ENCODE results near the gene KLRC4.

DNA sequence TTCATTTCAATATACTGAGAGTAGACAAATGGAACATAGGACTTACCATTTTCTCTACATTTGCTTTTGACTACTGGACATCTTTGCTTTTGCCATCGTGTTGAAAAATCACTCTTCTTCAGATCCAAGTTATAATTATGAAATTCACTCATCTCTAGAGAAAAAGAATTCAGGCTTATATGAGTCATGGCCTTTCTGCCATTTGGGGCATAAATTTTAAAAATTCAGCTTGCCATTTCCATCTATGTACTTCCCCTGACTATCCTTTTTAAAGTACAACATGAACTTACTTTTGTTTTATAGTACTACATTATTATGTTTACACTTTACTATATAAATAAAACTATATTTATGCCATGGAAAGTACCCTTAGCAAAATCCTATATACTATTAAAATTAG lies 22.7 kb downstream of the KLRC4 start:
- no peak for TF ChIP-seq CEBPB (IDR thresholded peaks at IDR 0.05; ENCODE audit: low read depth)
- no peak for TF ChIP-seq POLR2A (IDR thresholded peaks at IDR 0.05; ENCODE audit: borderline replicate concordance, extremely low read depth, insufficient read depth, insufficient read length)
- TF ChIP-seq, protein P1, sequence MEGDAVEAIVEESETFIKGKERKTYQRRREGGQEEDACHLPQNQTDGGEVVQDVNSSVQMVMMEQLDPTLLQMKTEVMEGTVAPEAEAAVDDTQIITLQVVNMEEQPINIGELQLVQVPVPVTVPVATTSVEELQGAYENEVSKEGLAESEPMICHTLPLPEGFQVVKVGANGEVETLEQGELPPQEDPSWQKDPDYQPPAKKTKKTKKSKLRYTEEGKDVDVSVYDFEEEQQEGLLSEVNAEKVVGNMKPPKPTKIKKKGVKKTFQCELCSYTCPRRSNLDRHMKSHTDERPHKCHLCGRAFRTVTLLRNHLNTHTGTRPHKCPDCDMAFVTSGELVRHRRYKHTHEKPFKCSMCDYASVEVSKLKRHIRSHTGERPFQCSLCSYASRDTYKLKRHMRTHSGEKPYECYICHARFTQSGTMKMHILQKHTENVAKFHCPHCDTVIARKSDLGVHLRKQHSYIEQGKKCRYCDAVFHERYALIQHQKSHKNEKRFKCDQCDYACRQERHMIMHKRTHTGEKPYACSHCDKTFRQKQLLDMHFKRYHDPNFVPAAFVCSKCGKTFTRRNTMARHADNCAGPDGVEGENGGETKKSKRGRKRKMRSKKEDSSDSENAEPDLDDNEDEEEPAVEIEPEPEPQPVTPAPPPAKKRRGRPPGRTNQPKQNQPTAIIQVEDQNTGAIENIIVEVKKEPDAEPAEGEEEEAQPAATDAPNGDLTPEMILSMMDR (IDR thresholded peaks at IDR 0.05 in 2 of 3, conservative IDR thresholded peaks at IDR 0.05 in 1 of 3; ENCODE audit: borderline replicate concordance in 1 of 3, insufficient read depth in 1 of 3, low read depth in 2 of 3, low read length in 2 of 3) = no peak
- no peak for TF ChIP-seq ZBTB33 (IDR thresholded peaks at IDR 0.05; ENCODE audit: extremely low read depth, insufficient replicate concordance, low read length)
- TF ChIP-seq, protein P2, sequence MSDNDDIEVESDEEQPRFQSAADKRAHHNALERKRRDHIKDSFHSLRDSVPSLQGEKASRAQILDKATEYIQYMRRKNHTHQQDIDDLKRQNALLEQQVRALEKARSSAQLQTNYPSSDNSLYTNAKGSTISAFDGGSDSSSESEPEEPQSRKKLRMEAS (IDR thresholded peaks at IDR 0.05) = no peak

All from HCT116 (cell line).